CD4-positive, alpha-beta T cell treated with Interleukin-17A for 4 hours (primary cell): ENCODE measurements around the gene REXO1.

Source experiments
- DNase-seq: peaks from one replicate; pipeline ENCODE4 v3.0.0-alpha.2; 2020; ENCODE audit warnings: mixed read lengths

Gene REXO1

DNA sequence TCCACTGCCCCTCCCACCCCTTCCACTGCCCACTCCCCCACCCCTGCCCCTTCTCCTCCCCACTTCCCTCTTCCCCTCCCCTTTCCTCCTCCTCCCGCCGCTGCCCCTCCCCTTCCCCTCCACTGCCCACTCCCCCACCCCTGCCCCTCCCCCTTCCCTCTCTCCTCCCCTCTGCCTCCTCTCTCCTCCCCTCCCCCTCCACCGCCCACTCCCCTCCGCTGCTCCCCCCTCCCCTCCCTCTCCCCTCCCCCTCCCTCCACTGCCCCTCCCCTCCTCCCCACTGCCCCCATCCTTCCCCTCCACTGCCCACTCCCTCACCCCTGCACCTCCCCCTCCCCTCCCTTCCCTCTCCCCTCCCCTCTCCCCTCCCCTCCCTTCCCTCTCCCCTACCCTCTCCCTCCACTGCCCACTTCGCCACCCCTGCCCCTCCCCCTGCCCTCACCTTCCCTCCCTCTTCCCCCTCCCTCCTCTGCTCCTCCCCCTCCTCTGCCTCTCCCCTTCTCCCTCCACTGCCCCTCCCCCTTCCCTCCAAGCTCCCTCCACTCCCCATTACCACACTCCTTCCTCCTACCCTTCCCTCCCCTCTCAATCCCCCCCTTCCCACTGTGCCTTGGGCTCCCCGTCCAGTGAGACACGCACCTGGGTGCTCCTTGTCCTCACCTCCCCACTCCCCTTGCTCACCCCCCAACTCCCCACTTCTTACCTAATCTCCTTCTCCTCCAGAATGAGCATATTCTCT, 58.1 kb downstream of the REXO1 start:
- no peak for DNase-seq

DNA sequence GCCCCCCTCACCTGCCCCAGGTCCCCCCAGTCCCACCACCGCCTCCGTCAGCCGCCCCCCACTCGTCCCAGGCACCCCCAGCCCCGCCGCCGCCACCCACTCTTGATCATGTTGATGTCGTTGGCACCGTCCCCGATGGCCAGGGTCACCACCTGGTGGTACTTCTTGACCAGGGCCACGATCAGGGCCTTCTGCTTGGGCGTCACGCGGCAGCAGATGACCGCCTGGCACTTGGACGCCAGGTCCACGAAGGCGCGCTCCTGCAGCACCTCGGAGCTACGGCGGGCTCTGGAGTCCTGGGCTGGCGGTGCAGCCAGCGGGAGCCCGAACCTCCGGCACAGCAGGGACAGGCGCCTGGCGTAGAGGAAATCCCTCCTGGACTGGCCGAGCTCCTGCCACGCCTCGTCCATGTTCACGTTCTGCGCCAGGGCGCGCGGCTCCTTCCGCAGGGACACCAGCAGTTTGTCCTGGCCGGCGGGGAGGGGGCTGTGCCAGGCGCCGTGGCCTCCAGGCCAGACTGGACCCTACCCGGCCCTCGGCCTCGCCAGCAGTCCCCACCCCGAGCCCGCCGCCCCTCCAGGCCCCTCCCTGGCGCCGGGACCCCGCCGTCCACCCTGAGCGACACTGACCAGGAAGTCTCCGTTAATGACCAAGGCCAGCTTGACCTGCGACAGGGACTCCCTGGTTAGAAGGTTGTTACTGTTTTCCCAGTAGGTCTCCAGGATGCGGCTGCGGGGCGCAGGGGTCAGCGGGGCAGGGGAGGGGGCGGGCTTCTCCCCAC, 58.8 kb downstream of the REXO1 start:
- DNase-seq, result no peak

DNA sequence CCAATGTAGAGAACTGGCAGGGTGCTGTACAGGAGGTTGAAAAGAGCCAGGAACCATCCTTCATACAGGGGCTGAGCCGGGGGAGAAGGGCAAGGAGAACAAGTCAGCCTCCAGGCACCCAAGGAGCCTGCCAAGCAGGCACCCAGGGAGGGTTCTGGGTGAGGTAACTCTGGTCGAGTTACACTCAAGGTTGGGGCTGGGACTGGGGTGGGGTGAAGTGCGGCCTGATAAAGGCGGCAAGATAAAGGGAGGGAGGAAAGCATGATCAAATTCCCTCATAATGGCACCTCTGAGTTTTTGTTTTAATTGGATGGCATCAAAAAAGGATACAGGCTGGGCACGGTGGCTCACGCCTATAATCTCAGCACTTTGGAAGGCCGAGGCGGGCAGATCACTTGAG, 61.2 kb downstream of the REXO1 start:
- no peak for DNase-seq

DNA sequence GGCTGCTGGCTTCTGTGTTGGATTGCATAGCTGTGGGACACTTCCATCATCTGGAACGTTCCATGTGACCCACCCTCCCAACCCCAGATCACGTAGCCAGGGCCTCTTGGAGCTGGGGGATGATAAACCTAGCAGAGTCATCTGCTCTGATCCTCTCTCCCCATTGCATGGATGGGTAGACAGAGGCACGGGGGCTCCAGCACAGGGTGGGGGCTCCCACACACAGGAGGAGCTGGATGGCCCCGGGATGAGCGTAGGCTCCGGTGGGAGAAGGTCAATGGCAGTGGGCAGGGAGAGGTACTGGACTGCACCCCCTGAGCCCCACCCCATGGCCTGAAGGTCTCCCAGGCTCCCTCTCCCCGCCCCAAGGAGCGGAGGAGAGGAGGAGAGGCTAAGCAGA, 61.6 kb downstream of the REXO1 start:
- DNase-seq, result no peak

DNA sequence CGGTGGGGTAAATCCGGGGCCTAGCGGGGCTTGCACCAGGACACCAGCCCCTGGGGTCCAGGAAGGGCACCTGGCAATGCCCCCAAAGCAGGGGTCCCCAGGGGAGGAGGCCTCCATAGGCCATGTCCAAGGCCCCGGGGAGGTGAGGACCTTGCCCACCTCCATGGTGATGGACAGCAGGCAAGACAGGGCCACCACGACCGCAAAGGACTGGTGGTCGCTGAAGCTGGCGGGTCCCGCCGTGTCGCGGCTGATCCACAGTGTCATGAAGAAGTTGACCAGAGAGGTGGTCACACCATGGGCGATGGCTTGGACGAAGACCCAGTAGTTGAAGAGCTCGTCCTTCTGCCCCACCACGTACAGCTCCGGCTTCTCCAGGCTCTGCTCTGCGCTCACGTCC, 63.0 kb downstream of the REXO1 start:
- no peak for DNase-seq

DNA sequence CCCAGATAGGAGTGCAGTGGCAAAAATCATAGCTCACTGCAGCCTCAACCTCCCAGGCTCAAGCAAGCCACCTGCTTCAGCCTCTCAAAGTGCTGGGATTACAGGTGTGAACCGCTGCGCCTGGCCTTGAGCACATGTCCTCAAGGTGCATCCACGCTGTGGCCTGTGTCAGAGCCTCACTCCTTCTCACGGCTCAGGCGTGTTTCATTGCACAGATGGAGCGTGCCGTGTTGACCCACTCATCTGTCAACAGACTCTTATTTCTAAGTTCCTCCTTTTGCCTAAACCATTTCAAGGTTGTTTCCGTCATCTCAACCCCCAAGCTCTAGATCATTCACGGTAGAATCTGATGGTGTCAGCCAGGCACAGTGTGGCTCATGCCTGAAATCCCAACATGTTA, 64.4 kb downstream of the REXO1 start:
- DNase-seq, result no peak

DNA sequence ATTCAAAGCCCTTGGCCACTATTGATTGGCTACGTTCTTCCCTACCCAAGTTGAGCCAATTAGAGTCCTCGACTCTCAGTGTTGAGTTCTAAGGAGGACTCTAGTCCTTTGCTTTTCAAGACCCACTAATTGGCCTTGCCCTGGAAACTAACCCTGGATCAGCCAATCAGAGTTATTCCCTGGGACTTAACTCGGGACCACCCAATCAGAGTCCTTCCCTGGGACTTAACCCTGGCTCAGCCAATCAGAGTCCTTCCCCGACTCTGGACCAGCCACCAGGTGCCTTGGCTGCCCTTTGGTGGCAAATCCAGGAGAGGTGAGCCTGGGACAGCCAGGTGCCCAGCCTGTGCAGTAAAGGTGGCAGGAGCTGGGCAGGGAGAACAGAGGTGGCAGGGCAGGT, 64.9 kb downstream of the REXO1 start:
- no peak for DNase-seq

DNA sequence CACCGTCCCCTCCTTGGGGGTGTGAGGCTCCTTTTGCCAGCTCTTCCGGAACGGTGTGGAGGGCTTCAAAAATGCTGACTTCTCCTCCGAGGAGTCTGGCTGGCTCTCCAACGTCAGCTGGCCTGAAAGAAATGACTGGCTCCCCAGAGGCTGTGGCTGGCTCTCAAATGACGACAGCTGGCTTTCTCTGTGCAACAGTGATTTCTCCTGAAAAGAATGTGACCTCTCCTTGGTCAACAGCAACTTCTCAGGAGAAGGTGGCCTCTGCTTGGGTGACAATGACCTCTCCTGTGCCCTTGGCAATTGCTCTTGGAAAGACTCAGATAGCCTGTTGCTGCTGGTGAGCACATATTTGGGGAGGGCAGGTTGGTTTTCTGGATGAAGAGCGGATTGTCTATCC, 65.8 kb downstream of the REXO1 start:
- no peak for DNase-seq

DNA sequence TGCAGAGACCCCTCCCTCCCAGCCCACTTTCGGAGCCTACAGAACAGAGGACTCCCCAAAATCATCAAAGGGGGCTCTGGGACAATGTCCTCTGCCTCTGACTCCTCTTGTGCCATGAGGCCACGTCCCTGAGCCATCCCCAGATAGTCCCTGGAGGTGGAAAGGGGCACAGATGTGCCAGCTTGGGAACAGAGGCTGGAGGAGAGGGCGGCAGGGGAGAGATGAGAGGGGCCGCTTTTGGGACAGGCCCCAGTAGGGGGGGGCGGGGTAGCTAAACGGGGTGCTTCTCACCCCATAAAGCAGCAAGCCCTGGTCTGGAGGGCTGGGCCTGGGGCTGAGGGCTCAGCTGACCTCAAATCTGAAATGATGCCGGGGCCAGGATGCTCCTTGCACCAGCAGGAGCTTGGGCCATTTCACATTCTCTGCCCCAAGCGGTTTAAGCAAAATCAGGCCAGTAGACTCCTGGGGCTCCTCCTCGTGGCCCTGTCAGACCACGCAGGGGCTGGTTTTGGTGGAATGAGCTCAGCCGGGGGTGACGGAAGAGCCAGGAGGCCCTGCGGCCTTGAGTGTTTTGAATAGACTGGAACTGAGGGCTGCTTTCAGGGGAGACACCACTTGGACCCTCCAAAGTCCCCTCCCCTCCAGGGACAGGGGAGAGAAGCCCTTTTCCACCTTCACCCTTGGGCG, 67.9 kb downstream of the REXO1 start:
- DNase-seq, result no peak

DNA sequence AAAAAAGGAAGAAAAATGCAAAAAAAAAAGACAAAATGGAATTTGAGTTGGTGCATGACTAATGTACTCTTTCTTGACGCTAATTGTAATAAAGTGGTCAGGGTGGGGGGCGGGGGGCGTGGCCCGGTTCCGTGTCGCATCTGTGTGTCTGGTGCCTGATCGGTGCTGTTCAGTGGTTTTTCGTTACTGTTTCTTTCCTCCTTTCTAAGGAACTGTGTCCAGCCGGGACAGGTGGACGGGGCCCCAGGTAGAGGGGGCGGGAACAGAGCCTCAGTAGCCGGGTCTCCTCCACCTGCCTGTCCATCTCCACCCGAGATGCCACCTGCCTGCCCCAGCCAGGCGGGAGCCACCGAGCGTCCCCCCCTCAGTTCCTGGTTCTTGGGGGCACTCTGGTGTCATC, 68.7 kb downstream of the REXO1 start:
- no peak for DNase-seq

DNA sequence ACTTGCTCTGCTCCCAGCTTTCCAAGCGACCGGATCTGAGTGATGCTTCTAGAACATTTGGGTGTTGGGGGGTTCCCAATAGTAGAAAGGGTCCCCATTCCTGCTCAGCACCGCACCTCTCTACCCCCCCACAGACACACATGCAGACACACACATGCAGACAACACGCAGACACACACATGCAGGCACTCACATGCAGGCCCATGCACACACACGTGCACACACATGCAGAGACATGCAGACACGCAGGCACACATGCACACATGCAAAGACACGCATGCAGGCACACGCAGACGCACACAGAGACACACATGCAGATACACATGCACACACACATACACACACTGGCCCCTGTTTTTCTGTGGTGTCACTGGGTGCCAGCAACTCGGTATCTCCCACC, 71.1 kb downstream of the REXO1 start:
- DNase-seq, result no peak

DNA sequence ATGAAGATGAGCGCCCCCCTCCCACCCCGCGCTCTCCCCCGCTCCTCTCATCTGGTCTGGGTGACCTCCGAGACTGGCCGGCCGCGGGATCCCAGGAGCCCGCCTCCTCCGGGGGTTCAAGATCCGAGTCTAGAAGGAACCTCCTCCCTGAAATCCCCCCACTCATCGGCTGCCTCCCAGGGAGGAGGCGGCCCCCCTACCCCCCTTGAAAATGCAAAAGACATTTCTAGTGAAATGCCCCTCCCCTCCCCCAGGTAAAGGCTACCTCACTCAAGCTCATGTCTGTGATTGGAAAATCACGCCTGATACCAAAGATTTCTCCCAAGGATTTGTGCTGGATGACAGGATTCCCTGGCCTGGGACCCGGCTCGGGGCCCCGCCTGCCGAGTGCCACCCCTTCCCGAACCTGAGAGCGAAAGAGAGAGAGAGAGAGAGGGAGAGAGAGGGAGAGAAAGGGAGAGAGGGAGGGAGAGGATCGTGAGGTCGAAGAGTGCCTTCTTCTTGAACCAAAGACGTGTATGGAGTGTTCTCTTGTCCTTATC, 71.6 kb downstream of the REXO1 start:
- DNase-seq, result no peak

DNA sequence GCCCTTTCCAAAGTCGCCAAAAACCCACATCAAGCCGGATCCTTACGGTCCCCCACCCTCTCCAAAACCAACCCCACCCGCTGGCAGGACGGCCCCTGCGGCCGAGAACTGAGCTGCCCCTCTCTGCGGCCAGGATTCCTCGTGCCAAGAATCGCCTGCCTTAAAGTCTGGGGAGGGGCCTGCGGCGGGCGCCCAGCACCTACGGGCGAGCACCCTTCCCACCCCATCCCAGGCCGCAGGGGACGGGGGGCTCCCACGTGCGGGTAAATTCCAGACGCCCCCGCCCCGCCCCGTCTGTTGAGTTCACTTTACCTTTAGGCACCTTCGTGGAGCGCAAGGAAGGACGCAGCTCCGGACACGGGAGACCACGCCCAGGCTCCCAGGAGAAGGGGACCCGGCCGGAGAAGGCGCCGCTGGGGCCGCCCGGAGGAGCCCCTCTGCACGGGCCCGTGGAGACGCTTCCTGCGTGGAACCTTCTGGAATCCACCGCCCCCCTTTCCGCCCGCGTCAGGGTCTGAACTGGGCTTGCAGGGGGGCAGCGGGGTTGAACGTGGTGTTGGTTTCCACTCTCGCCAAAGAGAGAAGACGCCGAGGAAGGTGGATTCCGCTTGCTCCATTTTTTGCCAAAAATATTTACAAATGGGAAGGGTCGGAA, 72.2 kb downstream of the REXO1 start:
- DNase-seq, result no peak

DNA sequence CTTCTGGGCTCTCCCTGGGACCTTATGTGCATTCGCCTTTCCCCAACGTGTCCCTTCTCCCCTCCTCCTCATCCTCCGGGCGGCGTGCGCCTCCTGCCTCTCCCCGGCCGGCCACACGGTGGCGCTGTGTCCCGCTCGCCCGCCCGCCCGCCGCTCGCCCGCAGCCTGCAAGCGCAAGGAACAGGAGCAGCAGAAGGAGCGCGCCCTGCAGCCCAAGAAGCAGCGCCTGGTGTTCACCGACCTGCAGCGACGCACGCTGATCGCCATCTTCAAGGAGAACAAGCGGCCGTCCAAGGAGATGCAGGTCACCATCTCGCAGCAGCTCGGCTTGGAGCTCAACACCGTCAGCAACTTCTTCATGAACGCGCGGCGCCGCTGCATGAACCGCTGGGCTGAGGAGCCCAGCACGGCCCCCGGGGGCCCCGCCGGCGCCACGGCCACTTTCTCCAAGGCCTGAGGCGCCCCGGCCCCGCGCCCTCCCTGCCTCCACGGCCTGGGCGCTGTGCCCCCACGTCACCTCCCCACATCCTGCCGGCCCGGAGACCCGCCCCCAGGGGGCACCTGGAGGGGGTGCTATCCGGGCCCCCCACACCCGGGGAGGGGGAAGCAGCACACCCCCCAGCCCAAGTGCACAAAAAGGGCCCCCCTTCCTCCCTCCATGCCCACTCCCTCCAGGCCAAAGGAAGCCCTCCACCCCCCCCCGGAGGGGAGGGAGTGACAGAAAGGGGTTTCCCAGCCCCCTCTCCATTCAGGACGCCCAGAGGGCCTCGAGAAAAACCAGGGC, 73.1 kb downstream of the REXO1 start:
- peak; percentile 12 for DNase-seq

DNA sequence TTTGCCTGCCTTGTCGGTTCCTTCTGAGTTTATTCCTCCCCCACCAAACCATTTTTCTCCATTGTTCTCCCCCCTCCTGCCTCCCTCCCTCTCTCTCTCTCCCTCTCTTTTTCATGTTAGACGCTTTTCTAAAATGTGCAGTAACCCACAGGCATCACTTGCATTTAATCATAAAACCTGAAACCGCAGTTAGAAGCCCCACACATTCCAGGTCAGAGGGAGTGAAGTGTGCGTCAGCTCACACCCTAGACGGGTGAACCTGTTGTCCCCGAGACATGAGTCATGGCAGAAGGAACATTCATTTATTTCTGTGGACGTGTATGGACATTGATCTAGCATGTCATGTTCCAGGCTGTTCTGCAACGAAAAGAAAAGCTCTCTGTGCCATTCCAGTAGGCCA, 75.1 kb downstream of the REXO1 start:
- no peak for DNase-seq

DNA sequence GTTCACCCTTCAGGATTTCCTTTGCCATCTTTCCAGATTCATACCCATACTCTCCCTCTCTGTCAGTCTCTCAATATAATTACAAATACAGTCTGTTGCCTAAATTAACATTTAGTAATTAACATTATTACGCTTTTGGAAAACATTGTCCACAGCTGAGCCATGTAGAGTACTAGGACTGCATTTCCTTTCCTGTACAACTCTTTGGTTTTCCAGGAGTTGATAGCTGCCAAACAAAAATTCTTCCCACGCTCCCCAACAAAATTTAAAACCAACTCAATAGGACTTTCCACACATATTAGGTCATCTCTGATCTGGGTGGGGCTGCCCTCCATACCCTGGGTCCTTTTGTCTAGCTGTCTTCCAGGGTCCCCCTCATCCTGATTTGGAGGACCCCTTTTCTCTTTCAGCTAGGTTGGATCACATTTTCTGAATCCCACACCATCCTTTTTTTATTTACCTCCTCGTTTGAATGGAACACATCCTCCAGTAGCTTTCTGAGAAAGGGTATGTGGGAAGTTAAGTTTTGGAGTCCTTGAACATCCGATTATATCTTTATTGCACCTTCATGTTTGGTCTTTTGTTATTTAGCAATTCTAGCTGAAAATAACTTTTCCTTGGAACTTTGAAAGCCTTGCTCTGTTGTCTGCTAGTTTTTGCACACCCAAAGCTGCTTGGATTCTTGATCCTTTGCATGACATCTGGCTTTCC, 77.3 kb downstream of the REXO1 start:
- no peak for DNase-seq

DNA sequence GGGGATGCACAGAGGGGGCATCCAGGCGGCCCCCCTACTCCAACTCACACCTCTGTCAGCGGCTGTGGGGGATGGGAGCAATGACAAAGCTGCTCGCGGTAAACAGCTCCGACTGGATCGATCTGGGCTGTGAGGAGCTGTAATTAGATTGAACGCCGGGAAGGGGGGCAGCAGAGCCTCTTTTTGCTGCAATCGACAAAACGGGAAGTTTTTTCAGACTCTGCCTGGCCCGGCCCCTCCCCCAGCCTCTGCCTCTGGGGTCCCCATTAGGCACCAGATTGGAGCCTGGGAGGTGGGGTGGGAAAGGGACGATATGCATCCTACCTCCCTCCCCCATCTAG, 78.7 kb downstream of the REXO1 start:
- DNase-seq, result no peak

DNA sequence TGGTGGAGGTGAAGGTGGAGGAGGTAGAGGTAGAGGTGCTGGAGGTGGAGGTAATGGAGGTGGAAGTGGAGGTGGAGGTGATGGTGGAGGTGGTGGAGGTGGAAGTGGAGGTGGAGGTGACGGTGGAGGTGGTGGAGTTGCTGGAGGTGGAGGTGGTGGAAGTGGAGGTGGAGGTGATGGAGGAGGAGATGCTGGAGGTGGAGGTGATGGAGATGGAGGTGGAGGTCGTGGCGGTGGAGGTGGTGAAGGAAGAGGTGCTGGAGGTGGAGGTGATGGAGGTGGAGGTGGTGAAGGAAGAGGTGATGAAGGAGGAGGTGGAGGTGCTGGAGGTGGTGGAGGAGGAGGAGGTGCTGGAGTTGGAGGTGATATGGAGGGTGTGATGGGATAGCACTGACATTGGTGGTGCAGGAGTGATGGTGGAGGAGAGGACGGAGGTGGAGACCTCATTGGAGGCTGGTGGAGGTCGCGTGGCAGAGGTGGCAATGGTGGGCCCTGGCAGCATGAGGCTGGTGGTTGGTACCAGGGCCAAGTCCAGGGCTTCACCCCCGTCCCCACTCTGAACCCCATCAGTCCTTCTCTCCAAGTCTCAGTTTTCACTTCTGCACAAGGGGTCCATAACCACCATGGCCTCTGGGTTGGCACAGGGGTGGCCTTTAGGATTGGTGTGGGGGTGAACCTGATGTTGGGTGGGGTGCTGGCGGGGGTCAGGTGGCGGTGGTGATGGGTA, 79.2 kb downstream of the REXO1 start:
- no peak for DNase-seq

DNA sequence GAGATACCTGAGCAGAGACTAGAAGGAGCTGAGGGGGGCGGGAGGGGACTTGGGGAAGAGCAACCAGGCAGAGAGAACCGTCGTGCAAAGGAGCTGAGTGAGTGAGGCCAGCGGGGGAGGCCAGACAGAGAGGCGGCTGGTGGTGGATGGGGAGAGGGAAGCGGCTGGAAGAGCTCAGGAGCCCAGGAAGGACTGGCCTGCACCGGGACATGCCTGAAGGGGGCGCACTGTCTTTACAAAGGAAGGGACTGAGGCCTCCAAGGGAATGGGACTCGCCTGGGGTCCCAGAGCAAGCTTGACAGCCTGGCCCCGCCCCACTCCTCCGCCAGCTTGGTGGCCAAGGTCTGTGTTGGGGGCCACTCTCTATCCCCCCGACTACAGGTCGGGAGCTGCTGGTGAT, 80.0 kb downstream of the REXO1 start:
- no peak for DNase-seq

DNA sequence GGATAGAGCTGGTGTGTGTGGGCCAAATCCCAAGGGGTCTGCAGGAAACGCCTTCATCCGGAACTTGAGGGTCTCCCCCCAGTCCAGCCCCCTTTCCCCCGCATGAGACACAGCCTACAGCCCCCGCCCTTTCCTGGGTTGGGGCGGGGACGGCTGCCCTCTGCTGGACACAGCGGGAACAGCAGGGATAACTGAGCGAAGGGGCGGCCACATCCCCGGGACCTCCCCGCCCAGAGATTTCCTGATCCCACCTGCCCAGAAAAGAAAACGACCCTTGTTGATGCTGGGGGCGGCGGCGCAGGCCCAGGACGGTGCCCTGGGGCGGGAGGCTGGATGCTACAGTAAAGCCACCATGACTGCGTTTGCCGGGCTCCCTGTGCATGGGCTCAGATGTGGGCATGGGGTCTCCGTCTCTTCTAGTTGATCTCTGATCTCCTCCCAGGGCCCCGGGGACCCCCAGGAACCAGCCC, 80.8 kb downstream of the REXO1 start:
- peak; percentile 67 for DNase-seq

DNA sequence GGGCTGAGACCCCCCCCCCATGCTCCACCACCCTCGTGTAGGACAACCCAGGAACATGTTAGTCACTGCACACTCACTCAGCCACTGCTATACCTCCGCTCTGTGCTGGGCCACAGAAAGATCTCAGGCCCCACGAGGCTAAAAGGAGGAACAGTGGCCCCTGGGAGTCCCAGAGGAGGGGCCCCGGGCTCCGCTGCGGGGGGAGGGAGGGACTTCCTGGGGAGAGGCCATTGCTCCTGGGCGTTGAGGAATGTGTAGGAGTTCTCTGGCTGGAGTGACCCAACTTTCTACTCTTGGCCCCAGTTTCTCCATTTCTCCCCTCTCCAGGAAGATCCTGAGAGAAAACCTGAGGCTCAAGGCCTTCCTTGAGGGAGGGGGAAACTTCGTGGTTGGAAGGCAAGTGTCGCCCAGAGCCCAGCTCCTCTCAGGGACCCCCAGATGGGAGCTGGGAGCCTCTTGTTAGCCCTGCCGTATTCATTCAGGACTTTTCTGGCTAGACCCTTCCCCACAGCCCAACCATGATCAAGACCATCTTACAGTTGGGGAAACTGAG, 81.4 kb downstream of the REXO1 start:
- DNase-seq, result no peak
